Stimulated activated CD4-positive, alpha-beta T cell treated with anti-CD3 and anti-CD28 coated beads, Interleukin-15, amount 100 ng/mL, for 24 hours (primary cell): ENCODE measurements around the gene ZAR1.
"Not testable (repeated sequence)": the region's sequence is repeated elsewhere in the genome, so short reads cannot be mapped to it uniquely, and the experiment has no call there.

Source experiments
- DNase-seq: peaks from one replicate; pipeline ENCODE4 v3.0.0-alpha.2; 2020

ZAR1 gene

GRCh38 chr4:48490012-48490679 lies at the start of gene ZAR1:
Gene ZAR1, plus strand, starts transcription at chr4:48490252. Its CDS starts 40 bp downstream, at chr4:48490292.
- peak; percentile 22 for DNase-seq

- not testable (repeated sequence) for DNase-seq
Observed at GRCh38 chr4:48440914-48441313, 49.1 kb upstream of the ZAR1 start.

- no peak for DNase-seq
Observed at GRCh38 chr4:48445704-48446103, 44.3 kb upstream of the ZAR1 start.

DNA sequence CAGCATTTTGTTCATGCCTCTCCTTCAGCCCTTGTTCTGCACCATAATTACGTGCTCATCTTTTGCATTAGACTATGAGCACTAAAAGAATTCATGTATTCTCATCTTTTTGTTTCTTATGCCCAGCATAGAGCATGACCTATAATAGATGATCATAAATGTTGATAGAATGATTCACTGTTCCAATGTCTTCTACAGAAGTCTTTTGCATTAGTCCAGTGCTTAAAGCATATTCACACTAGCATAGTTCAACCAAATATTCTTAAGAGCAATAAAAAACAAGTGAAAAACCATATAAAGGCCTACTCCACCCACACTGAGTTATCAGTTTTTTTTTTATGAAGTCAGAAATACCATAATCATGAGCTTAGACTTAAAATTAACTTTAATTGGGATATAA lies 43.4 kb upstream of the ZAR1 start:
- no peak for DNase-seq

DNA sequence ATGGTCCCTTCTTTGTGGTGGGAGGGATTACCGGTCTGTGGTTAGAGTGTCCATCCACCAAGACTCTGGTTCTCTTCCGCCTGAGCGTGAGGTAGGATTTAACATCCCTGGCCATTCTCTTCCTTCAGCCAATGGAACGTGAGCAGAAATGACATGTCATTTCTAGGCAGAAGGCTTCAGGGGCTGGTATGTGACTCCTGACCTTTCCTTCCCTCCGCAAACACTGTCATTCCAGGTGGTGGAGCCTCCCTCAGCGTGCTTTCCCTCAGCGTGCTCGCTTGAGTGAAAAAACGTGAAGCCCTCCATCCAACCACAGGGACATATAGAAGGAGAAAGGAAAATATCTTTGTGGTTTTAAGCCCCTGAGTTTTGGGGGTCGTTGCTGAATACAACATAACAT lies 40.9 kb upstream of the ZAR1 start:
- DNase-seq, result no peak

GRCh38 chr4:48450740-48451139 lies 39.3 kb upstream of the ZAR1 start:
- DNase-seq, result no peak

DNA sequence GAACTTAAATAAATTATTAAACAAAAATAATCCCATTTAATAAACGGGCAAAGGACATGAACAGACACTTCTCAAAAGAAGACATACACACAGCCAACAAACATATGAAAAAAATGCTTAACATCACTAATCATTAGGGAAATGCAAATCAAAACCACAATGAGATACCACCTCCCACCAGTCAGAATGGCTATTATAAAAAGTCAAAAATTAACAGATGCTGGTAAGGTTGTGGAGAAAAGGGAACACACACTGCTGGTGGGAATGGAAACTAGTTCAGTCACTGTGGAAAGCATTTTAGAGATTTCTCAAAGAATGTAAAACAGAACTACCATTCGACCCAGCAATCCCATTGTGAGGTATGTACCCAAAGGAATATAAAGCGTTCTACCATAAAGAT lies 38.4 kb upstream of the ZAR1 start:
- DNase-seq, result not testable (repeated sequence)

- no peak for DNase-seq
Observed at GRCh38 chr4:48454591-48454990, 35.5 kb upstream of the ZAR1 start.

DNA sequence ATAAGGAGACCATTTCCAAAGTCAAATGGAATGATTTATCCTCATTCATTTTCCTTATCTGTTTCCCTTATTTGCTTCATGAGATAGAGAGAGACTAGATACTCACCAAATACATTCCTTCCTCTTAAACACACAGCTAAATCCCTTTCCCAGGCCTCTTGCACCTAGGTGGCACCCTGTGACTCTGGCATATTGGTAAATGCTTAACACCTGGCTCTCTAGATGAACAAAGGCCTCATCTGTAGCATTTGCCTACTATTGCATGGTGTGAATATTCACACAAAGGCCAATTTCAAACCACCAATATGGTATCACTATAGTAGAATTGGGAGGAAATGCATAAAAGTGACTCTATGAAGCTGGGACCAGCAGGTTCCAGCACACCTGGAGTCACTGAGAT lies 29.1 kb upstream of the ZAR1 start:
- no peak for DNase-seq

DNA sequence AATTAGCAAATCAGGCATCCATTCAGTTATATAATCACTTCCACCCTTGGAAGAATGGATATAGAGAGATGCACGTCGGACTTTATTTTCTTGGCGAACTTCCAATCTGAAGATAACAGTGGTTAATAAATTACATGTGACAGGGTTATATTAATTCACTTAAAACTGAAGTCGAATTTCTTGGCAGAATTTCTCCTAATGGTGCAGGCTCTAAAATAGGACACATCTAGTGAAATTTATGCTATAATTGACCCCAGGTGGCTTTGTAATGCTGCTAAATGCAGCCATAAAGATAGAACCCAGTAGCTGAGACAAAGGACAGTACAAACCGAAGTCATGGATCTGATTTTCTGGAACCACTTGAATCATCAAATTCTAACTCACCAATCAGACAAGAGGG lies 27.7 kb upstream of the ZAR1 start:
- no peak for DNase-seq

GRCh38 chr4:48467442-48467841 lies 22.6 kb upstream of the ZAR1 start:
- no peak for DNase-seq

DNA sequence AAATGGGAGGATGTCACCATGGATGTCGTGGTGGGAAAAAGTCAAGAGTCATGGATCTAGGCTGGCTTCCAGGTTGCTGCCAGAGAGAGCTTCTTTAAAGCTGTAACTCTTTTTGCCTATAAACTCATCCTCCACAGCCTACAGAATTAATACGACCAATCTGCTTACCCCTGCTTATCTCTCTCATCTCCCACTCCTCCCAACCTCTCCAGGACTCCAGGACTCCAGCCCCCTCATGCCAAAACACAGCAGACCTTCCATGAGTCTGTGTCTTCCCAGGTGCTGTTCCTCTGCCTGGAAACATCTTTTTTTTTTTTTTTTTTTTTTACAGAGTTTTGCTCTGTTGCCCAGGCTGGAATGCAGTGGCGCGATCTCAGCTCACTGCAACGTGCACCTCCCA lies 22.2 kb upstream of the ZAR1 start:
- DNase-seq, result no peak

GRCh38 chr4:48470137-48470536 lies 19.9 kb upstream of the ZAR1 start:
- DNase-seq, result no peak

- no peak for DNase-seq
Observed at GRCh38 chr4:48470570-48470969, 19.5 kb upstream of the ZAR1 start.

GRCh38 chr4:48472794-48473193 lies 17.3 kb upstream of the ZAR1 start:
- no peak for DNase-seq

DNA sequence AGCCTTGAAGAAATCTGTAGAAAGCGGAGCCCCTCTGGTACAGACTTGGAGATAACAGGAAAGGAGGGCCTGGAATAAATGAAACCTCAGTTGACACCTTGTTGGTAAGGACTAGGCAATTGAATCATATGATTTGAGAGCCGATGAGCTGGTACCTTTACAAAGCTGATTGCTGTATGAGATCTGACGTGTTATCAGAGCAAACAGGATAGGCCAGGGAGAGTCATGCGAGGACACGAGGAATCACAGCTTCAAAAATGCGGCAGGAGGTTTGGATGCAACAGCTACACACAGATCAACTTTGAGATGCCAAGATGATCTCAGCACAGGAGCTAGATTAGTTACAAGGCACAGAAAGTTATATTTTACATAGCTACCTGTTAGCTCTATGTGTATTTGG lies 14.3 kb upstream of the ZAR1 start:
- DNase-seq, result no peak

GRCh38 chr4:48478273-48478672 lies 11.8 kb upstream of the ZAR1 start:
- DNase-seq, result no peak

GRCh38 chr4:48481581-48481980 lies 8.5 kb upstream of the ZAR1 start:
- DNase-seq, result no peak

GRCh38 chr4:48483006-48483776 lies 6.9 kb upstream of the ZAR1 start, which contains the start of gene SLC10A4:
Gene SLC10A4, plus strand, starts transcription at chr4:48483343. Its CDS starts 219 bp downstream, at chr4:48483562.
- DNase-seq, result peak; percentile 32

DNA sequence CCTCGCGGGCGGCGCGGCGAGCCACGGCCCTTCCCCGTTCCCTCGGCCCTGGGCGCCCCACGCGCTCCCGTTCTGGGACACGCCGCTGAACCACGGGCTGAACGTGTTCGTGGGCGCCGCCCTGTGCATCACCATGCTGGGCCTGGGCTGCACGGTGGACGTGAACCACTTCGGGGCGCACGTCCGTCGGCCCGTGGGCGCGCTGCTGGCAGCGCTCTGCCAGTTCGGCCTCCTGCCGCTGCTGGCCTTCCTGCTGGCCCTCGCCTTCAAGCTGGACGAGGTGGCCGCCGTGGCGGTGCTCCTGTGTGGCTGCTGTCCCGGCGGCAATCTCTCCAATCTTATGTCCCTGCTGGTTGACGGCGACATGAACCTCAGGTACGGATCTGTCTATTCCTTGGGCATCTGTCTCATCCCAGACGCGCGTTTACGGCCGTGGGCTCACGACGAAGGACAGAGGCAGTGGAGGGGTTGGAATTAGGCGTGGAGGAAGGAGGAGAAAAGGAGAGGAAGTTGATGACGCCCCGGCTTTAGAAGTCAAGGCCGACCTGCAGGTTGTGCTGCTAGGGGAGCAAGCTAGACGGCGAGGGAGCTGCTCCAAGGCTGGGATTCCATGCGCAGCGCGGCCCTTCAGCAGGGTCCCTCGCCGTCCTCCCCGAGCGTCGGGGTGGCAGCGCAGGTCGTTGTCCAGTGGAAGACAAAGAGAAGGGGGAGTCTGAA lies 6.1 kb upstream of the ZAR1 start:
- peak; percentile 29 for DNase-seq

DNA sequence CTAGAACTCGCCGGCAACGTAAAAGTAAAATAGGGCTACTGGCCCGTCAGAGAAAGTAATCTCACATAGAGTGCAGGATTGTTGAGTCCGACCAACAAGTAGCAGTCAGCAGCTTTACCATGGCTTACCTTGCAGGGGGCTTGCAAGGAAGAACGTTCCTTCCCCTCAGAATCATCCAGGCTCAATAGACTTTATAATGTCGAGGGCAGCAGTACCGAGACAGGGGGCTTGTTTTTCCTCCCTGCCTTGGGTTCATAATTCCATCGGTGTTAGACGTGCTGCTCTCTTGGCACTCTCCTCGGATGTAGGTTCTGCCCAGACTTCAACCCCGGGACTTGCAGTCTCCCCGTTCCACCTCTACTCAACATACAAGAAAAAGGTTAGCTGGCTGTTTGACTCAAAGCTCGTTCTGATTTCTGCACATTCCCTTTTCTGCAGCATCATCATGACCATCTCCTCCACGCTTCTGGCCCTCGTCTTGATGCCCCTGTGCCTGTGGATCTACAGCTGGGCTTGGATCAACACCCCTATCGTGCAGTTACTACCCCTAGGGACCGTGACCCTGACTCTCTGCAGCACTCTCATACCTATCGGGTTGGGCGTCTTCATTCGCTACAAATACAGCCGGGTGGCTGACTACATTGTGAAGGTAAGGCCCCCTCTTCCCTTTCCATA lies 5.4 kb upstream of the ZAR1 start:
- no peak for DNase-seq

DNA sequence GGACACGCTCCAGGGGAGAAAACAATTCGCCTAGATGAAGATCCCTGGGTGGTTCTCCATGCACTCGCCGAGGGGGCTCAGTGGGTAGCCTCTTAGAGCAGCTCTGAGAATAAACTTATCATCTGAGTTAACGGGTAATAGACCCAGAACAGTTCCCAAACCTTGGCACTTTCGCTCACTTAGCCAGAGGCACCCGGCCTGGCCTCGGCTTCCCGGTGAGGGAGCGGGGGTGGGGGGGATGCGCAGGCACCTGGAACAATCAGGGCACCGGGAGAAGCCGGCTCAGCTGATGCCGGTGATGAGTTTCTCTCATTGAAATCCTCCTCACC lies 405 bp upstream of the ZAR1 start:
- no peak for DNase-seq
